Kidney epithelial cell (primary cell): Measurements from ENCODE around the gene SLX4IP. TPM values are rescaled to one million over a fixed set of nuclear protein-coding genes. Genes with fewer than 3 reads are reported as not detected.
"Not testable (repeated sequence)": the region's sequence is repeated elsewhere in the genome, so short reads cannot be mapped to it uniquely, and the experiment has no call there.

ENCODE experiments used
- DNase-seq: peaks from one replicate; pipeline ENCODE4 v3.0.0-alpha.2; 2010; ENCODE audit warnings: low read depth
- H3K27me3 ChIP-seq: 2 replicates; pipeline ENCODE4 v1.6.0; 2011; ENCODE audit warnings: low read length; ENCODE audit not compliant: control insufficient read depth, insufficient read depth
- H3K36me3 ChIP-seq: 2 replicates; pipeline ENCODE4 v1.5.1; 2011; ENCODE audit warnings: low read length; ENCODE audit not compliant: control insufficient read depth, insufficient read depth
- H3K4me3 ChIP-seq: 2 replicates; pipeline ENCODE4 v1.5.1; 2011; ENCODE audit warnings: low read depth, mild to moderate bottlenecking, control low read depth, low read length
- total RNA-seq: library from RNA; depleted of rRNA; stranded (reverse); fragments of >200 nt; gene quantifications from 2 replicates; pipeline ENCODE4 v1.2.3, GENCODE V29; 2015
- TF ChIP-seq, protein P1 (sequence below): IDR thresholded peaks from 2 replicates; pipeline ENCODE4 v1.5.1; 2011; ENCODE audit warnings: mild to moderate bottlenecking, moderate library complexity, low read length, control low read depth, inconsistent platforms; ENCODE audit not compliant: insufficient read depth, poor library complexity, severe bottlenecking

SLX4IP gene
- total RNA-seq, 1 donor from 2014 or later: 5.8 TPM

DNA sequence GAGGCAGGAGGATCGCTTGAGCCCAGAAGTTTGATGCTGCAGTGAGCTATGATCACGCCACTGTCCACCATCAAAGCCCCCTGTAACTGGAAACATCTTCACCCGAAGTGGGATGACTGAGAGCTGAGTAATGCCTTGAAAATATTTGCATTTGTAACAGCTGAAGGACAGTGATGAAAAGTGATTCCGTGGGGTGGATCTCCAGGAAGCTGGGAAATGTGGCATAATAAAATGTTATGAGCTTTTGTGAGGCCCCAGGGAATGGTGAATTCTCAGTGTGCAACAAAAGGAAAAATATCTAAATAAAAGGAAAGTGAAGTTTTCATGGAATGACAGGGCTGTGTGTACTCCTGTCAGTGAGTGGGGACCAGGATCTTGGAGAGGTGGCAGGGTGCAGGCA is 146.7 kb downstream of the SLX4IP start:
- no peaks in the 10 kb centered on the region for H3K27me3 ChIP-seq
- TF ChIP-seq, protein P1, sequence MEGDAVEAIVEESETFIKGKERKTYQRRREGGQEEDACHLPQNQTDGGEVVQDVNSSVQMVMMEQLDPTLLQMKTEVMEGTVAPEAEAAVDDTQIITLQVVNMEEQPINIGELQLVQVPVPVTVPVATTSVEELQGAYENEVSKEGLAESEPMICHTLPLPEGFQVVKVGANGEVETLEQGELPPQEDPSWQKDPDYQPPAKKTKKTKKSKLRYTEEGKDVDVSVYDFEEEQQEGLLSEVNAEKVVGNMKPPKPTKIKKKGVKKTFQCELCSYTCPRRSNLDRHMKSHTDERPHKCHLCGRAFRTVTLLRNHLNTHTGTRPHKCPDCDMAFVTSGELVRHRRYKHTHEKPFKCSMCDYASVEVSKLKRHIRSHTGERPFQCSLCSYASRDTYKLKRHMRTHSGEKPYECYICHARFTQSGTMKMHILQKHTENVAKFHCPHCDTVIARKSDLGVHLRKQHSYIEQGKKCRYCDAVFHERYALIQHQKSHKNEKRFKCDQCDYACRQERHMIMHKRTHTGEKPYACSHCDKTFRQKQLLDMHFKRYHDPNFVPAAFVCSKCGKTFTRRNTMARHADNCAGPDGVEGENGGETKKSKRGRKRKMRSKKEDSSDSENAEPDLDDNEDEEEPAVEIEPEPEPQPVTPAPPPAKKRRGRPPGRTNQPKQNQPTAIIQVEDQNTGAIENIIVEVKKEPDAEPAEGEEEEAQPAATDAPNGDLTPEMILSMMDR: no peak
- H3K4me3 ChIP-seq: no peak overlapping the region
- H3K36me3 ChIP-seq: no peaks in the 10 kb centered on the region
- no peak for DNase-seq

DNA sequence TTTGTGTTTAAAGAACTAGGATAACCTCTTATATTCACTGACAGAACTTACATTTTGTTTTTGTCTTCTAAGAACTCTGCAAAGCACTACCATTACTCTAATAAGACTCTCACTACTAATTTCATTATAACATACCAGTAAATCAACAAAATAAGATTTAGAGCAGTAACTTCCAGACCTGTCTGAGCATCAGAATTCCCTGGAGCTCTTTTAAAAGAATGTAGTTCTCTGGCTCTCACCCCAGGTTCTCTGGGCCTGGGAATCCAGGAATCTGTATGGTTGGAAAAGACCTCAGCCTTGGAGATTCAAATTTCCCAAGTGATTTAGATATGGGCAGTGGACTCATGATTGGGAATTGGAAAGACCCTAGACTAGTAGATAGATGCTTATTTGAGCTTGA is 149.3 kb downstream of the SLX4IP start:
- TF ChIP-seq, protein P1: no peak
- no peak overlapping the region for H3K4me3 ChIP-seq
- no peak for DNase-seq
- no peaks in the 10 kb centered on the region for H3K27me3 ChIP-seq
- no peaks in the 10 kb centered on the region for H3K36me3 ChIP-seq

DNA sequence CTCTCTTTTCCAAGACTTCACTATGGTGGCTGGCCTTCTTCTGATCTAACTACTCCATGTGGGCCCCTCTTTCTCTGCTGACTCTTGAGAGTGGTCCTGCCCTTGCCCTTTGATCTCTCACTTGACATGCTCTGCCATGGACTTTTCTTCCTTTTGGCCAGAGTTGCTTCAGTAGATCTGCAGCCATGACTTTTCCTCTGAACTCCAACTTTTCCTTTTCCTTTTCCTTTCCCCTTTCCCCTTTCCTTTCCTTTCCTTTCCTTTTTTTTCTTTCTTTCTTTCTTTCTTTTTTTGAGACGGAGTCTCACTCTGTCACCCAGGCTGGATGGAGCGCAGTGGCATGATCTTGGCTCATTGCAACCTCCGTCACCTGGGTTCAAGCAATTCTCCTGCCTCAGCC is 150.2 kb downstream of the SLX4IP start:
- no peaks in the 10 kb centered on the region for H3K27me3 ChIP-seq
- no peaks in the 10 kb centered on the region for H3K36me3 ChIP-seq
- no peak for DNase-seq
- TF ChIP-seq, protein P1: no peak
- H3K4me3 ChIP-seq: no peak overlapping the region

DNA sequence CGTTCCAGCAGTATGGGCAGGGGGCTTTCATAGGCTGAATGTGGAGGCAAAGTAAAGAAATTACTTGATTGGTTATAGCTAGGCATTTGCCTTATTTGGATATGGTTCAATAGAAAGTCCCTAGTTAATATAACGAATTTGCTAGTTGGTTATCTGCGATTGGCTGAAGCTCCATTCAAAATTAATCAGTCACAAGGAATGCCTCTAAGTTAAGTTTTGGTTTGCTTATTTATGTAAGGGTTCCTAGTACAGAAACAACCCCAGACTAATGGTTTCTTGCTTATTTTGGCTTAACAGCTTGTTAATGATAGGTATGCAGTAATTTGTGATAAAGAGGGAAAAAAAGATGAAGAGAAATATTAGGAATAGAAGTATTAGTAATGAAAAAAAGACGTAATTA is 151.2 kb downstream of the SLX4IP start:
- DNase-seq: no peak
- Histone ChIP-seq H3K36me3 (no peaks in the 10 kb centered on the region), H3K27me3 (no peaks in the 10 kb centered on the region), H3K4me3 (no peak overlapping the region)
- TF ChIP-seq, protein P1: no peak

DNA sequence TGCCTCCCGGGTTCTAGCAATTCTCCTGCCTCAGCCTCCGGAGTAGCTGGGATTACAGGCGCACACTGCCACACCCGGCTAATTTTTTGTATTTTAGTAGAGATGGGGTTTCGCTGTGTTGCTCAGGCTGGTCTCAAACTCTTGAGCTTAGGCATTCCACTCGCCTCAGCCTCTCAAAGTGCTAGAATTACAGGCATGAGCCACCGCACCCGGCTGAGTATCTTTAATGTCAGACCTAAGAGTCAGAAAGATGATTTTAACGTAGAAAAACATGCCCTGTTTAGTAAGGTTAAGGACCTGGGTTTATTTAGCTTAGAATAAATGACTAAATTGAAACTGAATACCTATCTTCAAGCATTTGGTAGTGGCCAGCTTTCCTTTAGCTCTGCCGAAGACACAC is 155.3 kb downstream of the SLX4IP start:
- not testable (repeated sequence) for H3K27me3 ChIP-seq, DNase-seq, H3K36me3 ChIP-seq, H3K4me3 ChIP-seq

DNA sequence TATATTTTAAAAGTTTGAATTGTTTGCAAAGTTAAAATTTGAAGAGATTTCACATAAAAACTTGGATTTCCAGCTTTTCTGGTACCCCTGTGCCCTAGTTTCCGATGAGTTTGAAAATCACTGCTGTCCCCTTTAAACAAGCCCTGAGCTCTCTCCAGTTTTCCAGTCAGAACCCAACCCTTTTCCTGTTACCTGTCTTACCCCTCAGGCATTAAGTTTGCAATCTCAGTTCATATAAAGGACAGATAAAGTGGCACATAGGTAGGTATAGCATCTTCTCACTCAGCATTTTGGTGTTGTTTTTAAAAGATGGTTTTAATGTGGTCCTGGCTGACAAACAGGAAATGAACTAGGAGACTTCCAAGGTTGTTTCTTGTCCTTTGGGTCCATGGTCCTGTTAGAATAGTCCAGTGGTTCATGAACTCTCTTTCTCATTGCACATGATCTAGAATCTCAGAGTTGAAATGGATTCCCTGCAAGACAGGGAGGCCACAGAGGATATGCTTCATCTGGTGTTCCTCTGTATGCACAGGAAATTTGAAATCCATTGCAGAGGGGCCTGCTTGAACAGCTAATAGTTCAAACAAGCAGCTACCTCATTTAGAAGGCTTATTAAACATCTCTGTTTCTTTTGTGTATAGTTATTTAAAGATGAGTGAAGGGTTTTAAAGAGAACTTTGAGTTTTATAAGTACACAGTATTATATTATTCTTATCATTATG is 156.0 kb downstream of the SLX4IP start:
- TF ChIP-seq, protein P1: no peak
- no peaks in the 10 kb centered on the region for H3K36me3 ChIP-seq
- no peaks in the 10 kb centered on the region for H3K27me3 ChIP-seq
- no peak overlapping the region for H3K4me3 ChIP-seq
- no peak for DNase-seq
